ENCODE measurements around the gene TPRN. TPM values are rescaled to one million over a fixed set of nuclear protein-coding genes. Genes with fewer than 3 reads are reported as not detected.

Gene TPRN
- total and polyA plus RNA-seq, 5 donors from 2014 or later = 0.27 to 5.9 (median 0.46) TPM

- peaks cover 11% of the 10 kb centered on the region for H3K27me3 Mint-ChIP-seq
- DNase-seq (no peak), ATAC-seq (ENCODE audit: low read depth in 2 of 2) (no peak)
- no peaks in the 10 kb centered on the region for H3K27me3 ChIP-seq (ENCODE audit: control insufficient read depth, insufficient read depth, low read length)
- H3K36me3 Mint-ChIP-seq = peaks cover 9% of the 10 kb centered on the region
- H3K36me3 ChIP-seq (ENCODE audit: control insufficient read depth, insufficient read depth, low read length) = peaks cover 11% of the 10 kb centered on the region
- H3K4me3 Mint-ChIP-seq = no peak overlapping the region
- H3K9me3 Mint-ChIP-seq = no peaks in the 10 kb centered on the region
- no peak overlapping the region for H3K27ac ChIP-seq (ENCODE audit: insufficient read depth, low read length, poor library complexity, severe bottlenecking)
- H3K9me3 ChIP-seq (ENCODE audit: control insufficient read depth in 2 of 2, low read length in 2 of 2) = no peaks in the 10 kb centered on the region
- no peak overlapping the region for H3K4me3 ChIP-seq (ENCODE audit: low read depth, low read length)
- H3K4me1 Mint-ChIP-seq = peaks cover 0 to 9% (median 0%) of the 10 kb centered on the region in 4 donors
- peaks cover 8% of the 10 kb centered on the region for H3K4me1 ChIP-seq (ENCODE audit: control insufficient read depth, insufficient read depth, low read length, poor library complexity, severe bottlenecking)
- H3K27ac Mint-ChIP-seq = no peak overlapping the region
These were observed 25.1 kb downstream of the TPRN start for GRCh38 chr9:137175345-137175961.

GRCh38 chr9:137174722-137175293 is 25.7 kb downstream of the TPRN start:
- H3K9me3 ChIP-seq (ENCODE audit: control insufficient read depth in 2 of 2, low read length in 2 of 2) = no peaks in the 10 kb centered on the region
- H3K27ac ChIP-seq (ENCODE audit: insufficient read depth, low read length, poor library complexity, severe bottlenecking) = no peak overlapping the region
- H3K9me3 Mint-ChIP-seq = no peaks in the 10 kb centered on the region
- H3K36me3 ChIP-seq (ENCODE audit: control insufficient read depth, insufficient read depth, low read length) = peaks cover 6% of the 10 kb centered on the region
- H3K27me3 Mint-ChIP-seq = peaks cover 14% of the 10 kb centered on the region
- no peak overlapping the region for H3K4me3 ChIP-seq (ENCODE audit: low read depth, low read length)
- peaks cover 8% of the 10 kb centered on the region for H3K4me1 ChIP-seq (ENCODE audit: control insufficient read depth, insufficient read depth, low read length, poor library complexity, severe bottlenecking)
- peaks cover 0 to 9% (median 0%) of the 10 kb centered on the region in 4 donors for H3K4me1 Mint-ChIP-seq
- no peak overlapping the region for H3K4me3 Mint-ChIP-seq
- no peaks in the 10 kb centered on the region for H3K27me3 ChIP-seq (ENCODE audit: control insufficient read depth, insufficient read depth, low read length)
- H3K27ac Mint-ChIP-seq = no peak overlapping the region
- peaks cover 9% of the 10 kb centered on the region for H3K36me3 Mint-ChIP-seq
- DNase-seq (no peak), ATAC-seq (ENCODE audit: low read depth in 2 of 2) (no peak)

- peaks cover 15% of the 10 kb centered on the region for H3K4me1 ChIP-seq (ENCODE audit: control insufficient read depth, insufficient read depth, low read length, poor library complexity, severe bottlenecking)
- H3K27ac ChIP-seq (ENCODE audit: insufficient read depth, low read length, poor library complexity, severe bottlenecking) = no peak overlapping the region
- Mint-ChIP-seq H3K4me1 (peaks cover 0 to 9% (median 0%) of the 10 kb centered on the region in 4 donors), H3K36me3 (peaks cover 5% of the 10 kb centered on the region), H3K27me3 (peaks cover 14% of the 10 kb centered on the region), H3K4me3 (no peak overlapping the region), H3K9me3 (no peaks in the 10 kb centered on the region), H3K27ac (peak overlapping the region in 1 of 3 donors; percentile 79)
- peaks cover under 1% of the 10 kb centered on the region for H3K36me3 ChIP-seq (ENCODE audit: control insufficient read depth, insufficient read depth, low read length)
- no peak for DNase-seq
- H3K9me3 ChIP-seq (ENCODE audit: control insufficient read depth in 2 of 2, low read length in 2 of 2) = no peaks in the 10 kb centered on the region
- no peak for ATAC-seq (ENCODE audit: low read depth in 2 of 2)
- no peaks in the 10 kb centered on the region for H3K27me3 ChIP-seq (ENCODE audit: control insufficient read depth, insufficient read depth, low read length)
- no peak overlapping the region for H3K4me3 ChIP-seq (ENCODE audit: low read depth, low read length)
These were observed 26.5 kb downstream of the TPRN start for GRCh38 chr9:137173796-137174664.

- peaks cover 5% of the 10 kb centered on the region for H3K36me3 Mint-ChIP-seq
- peak overlapping the region in 1 of 4 donors; percentile 46 for H3K4me3 Mint-ChIP-seq
- Histone ChIP-seq H3K27ac (ENCODE audit: insufficient read depth, low read length, poor library complexity, severe bottlenecking) (no peak overlapping the region), H3K4me1 (ENCODE audit: control insufficient read depth, insufficient read depth, low read length, poor library complexity, severe bottlenecking) (peaks cover 17% of the 10 kb centered on the region), H3K9me3 (ENCODE audit: control insufficient read depth in 2 of 2, low read length in 2 of 2) (no peaks in the 10 kb centered on the region), H3K36me3 (ENCODE audit: control insufficient read depth, insufficient read depth, low read length) (no peaks in the 10 kb centered on the region), H3K4me3 (ENCODE audit: low read depth, low read length) (no peak overlapping the region), H3K27me3 (ENCODE audit: control insufficient read depth, insufficient read depth, low read length) (no peaks in the 10 kb centered on the region)
- no peaks in the 10 kb centered on the region for H3K9me3 Mint-ChIP-seq
- peak overlapping the region in 1 of 3 donors; percentile 79 for H3K27ac Mint-ChIP-seq
- H3K4me1 Mint-ChIP-seq = peaks cover 0 to 9% (median 0%) of the 10 kb centered on the region in 4 donors
- no peak for ATAC-seq (ENCODE audit: low read depth in 2 of 2)
- peaks cover 14% of the 10 kb centered on the region for H3K27me3 Mint-ChIP-seq
- no peak for DNase-seq
These were observed 27.4 kb downstream of the TPRN start for GRCh38 chr9:137172901-137173795.

- Mint-ChIP-seq H3K36me3 (no peaks in the 10 kb centered on the region), H3K4me3 (no peak overlapping the region), H3K4me1 (peaks cover 0 to 8% (median 0%) of the 10 kb centered on the region in 4 donors), H3K27me3 (peaks cover 15% of the 10 kb centered on the region), H3K27ac (no peak overlapping the region), H3K9me3 (peaks cover 0 to 1% (median 0%) of the 10 kb centered on the region in 7 donors)
- no peaks in the 10 kb centered on the region for H3K36me3 ChIP-seq (ENCODE audit: control insufficient read depth, insufficient read depth, low read length)
- H3K4me1 ChIP-seq (ENCODE audit: control insufficient read depth, insufficient read depth, low read length, poor library complexity, severe bottlenecking) = peaks cover 23% of the 10 kb centered on the region
- H3K27me3 ChIP-seq (ENCODE audit: control insufficient read depth, insufficient read depth, low read length) = no peaks in the 10 kb centered on the region
- DNase-seq = no peak
- H3K4me3 ChIP-seq (ENCODE audit: low read depth, low read length) = no peak overlapping the region
- ATAC-seq (ENCODE audit: low read depth in 2 of 2) = no peak
- H3K9me3 ChIP-seq (ENCODE audit: control insufficient read depth in 2 of 2, low read length in 2 of 2) = no peaks in the 10 kb centered on the region
- H3K27ac ChIP-seq (ENCODE audit: insufficient read depth, low read length, poor library complexity, severe bottlenecking) = no peak overlapping the region
These were observed 29.2 kb downstream of the TPRN start for GRCh38 chr9:137171149-137171900.

- Mint-ChIP-seq H3K36me3 (no peaks in the 10 kb centered on the region), H3K9me3 (peaks cover 0 to 1% (median 0%) of the 10 kb centered on the region in 7 donors), H3K4me3 (peak overlapping the region in 1 of 4 donors; percentile 47), H3K4me1 (peaks cover 0 to 6% (median 0%) of the 10 kb centered on the region in 4 donors), H3K27ac (no peak overlapping the region), H3K27me3 (peaks cover 17% of the 10 kb centered on the region)
- peaks cover 23% of the 10 kb centered on the region for H3K4me1 ChIP-seq (ENCODE audit: control insufficient read depth, insufficient read depth, low read length, poor library complexity, severe bottlenecking)
- H3K4me3 ChIP-seq (ENCODE audit: low read depth, low read length) = no peak overlapping the region
- H3K9me3 ChIP-seq (ENCODE audit: control insufficient read depth in 2 of 2, low read length in 2 of 2) = no peaks in the 10 kb centered on the region
- ATAC-seq (ENCODE audit: low read depth in 2 of 2) (no peak), DNase-seq (no peak)
- H3K27ac ChIP-seq (ENCODE audit: insufficient read depth, low read length, poor library complexity, severe bottlenecking) = no peak overlapping the region
- no peaks in the 10 kb centered on the region for H3K36me3 ChIP-seq (ENCODE audit: control insufficient read depth, insufficient read depth, low read length)
- H3K27me3 ChIP-seq (ENCODE audit: control insufficient read depth, insufficient read depth, low read length) = no peaks in the 10 kb centered on the region
These were observed 29.9 kb downstream of the TPRN start for GRCh38 chr9:137170486-137171148.
